SU-DHL-6 (cell line): Measurements from ENCODE around the gene TSHZ3.

Experiments used
- EZH2phosphoT487 ChIP-seq: fragments of 200-600 bp; sonication (generic), shearing (Covaris generic); conservative IDR thresholded peaks from 2 replicates; pipeline ENCODE4 v1.6.1; 2018; ENCODE audit warnings: mild to moderate bottlenecking, antibody characterized with exemption, low read length, moderate library complexity, mixed read lengths
- TF ChIP-seq, protein P1 (sequence below): fragments of 200-600 bp; sonication (generic); IDR thresholded peaks from one replicate; pipeline ENCODE4 v1.5.1; 2017; ENCODE audit warnings: antibody characterized with exemption, mild to moderate bottlenecking, low read length, moderate library complexity; ENCODE audit not compliant: insufficient read depth, poor library complexity, severe bottlenecking

DNA sequence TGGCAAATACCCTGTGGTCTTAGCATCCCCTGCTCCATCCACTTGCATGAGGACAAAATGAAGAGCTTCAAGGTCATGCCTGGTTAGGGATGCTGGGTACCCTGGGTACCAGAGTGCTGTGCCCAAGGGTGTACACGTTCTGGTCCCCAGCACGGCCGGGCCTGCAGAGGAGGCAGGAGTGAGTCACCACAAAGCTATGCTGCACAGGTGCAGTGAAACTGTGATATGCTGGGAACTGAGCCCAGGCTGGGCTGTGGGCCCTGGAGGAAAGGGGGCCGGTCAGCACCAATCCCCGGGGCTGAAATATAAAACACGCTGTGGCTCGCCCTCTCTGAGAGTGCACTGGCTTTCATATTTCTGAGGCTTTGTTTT is 95.1 kb downstream of the TSHZ3 start:
- TF ChIP-seq, protein P1, sequence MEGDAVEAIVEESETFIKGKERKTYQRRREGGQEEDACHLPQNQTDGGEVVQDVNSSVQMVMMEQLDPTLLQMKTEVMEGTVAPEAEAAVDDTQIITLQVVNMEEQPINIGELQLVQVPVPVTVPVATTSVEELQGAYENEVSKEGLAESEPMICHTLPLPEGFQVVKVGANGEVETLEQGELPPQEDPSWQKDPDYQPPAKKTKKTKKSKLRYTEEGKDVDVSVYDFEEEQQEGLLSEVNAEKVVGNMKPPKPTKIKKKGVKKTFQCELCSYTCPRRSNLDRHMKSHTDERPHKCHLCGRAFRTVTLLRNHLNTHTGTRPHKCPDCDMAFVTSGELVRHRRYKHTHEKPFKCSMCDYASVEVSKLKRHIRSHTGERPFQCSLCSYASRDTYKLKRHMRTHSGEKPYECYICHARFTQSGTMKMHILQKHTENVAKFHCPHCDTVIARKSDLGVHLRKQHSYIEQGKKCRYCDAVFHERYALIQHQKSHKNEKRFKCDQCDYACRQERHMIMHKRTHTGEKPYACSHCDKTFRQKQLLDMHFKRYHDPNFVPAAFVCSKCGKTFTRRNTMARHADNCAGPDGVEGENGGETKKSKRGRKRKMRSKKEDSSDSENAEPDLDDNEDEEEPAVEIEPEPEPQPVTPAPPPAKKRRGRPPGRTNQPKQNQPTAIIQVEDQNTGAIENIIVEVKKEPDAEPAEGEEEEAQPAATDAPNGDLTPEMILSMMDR = no peak
- TF ChIP-seq EZH2phosphoT487 = no peak
